Liver (tissue), 9 donors: ENCODE results near the gene C12orf76. TPM values are rescaled to one million over a fixed set of nuclear protein-coding genes. Genes with fewer than 3 reads are reported as not detected.

Experiments used
- DNase-seq: peaks from one replicate; pipeline ENCODE4 v3.0.0-alpha.2; 2017; ENCODE audit warnings: low spot score
- H3K27ac ChIP-seq, 2 donors: one replicate each; pipeline ENCODE4 v1.7.0; 2013; ENCODE audit warnings: inconsistent platforms in 2 of 2, low read length in 2 of 2, control low read depth in 1 of 2, low read depth in 1 of 2, mild to moderate bottlenecking in 1 of 2
- H3K27me3 ChIP-seq, 4 donors: one replicate each; pipeline versions ENCODE4 v1.6.1 to v1.7.0; 2013; ENCODE audit warnings: low read length in 3 of 4, inconsistent platforms in 1 of 4, mild to moderate bottlenecking in 1 of 4, moderate library complexity in 1 of 4; ENCODE audit not compliant: control insufficient read depth in 4 of 4, insufficient read depth in 4 of 4
- H3K36me3 ChIP-seq, 4 donors: one replicate each; pipeline versions ENCODE4 v1.6.1 to v1.7.0; 2013; ENCODE audit warnings: low read length in 3 of 4, mild to moderate bottlenecking in 3 of 4, low read depth in 1 of 4, moderate library complexity in 1 of 4; ENCODE audit not compliant: control insufficient read depth in 4 of 4, insufficient read depth in 3 of 4
- H3K4me1 ChIP-seq, 4 donors: one replicate each; pipeline versions ENCODE4 v1.6.1 to v1.7.0; 2013; ENCODE audit warnings: low read length in 3 of 4, mild to moderate bottlenecking in 3 of 4, moderate library complexity in 1 of 4; ENCODE audit not compliant: control insufficient read depth in 4 of 4, insufficient read depth in 4 of 4
- H3K4me3 ChIP-seq, 3 donors: one replicate each; pipeline versions ENCODE4 v1.6.1 to v1.7.0; 2013; ENCODE audit warnings: low read length in 3 of 3, control low read depth in 1 of 3, low read depth in 1 of 3, mild to moderate bottlenecking in 1 of 3
- H3K9ac ChIP-seq, 2 donors: one replicate each; pipeline ENCODE4 v1.7.0; 2013; ENCODE audit warnings: low read length in 2 of 2, mild to moderate bottlenecking in 2 of 2, moderate library complexity in 2 of 2, control low read depth in 1 of 2, low read depth in 1 of 2
- H3K9me3 ChIP-seq, 4 donors: one replicate each; pipeline versions ENCODE4 v1.6.1 to v1.7.0; 2013; ENCODE audit warnings: low read length in 3 of 4; ENCODE audit not compliant: control insufficient read depth in 4 of 4
- ATF3 ChIP-seq: IDR thresholded peaks from 2 replicates; pipeline ENCODE4 v1.6.1; 2016; ENCODE audit warnings: antibody characterized with exemption
- CTCF ChIP-seq: fragments of 150-350 bp; IDR thresholded peaks from 2 replicates; pipeline ENCODE4 v1.5.1; 2017; ENCODE audit warnings: improper control_type of control experiment, low read depth, low read length; ENCODE audit not compliant: missing input control
- EGR1 ChIP-seq, 2 donors: IDR thresholded peaks; 2 replicates each; pipeline ENCODE4 v1.6.1; 2016 to 2018; ENCODE audit warnings: antibody characterized with exemption in 2 of 2, low read depth in 2 of 2
- FOXA1 ChIP-seq: IDR thresholded peaks from 2 replicates; pipeline ENCODE4 v1.6.1; 2016; ENCODE audit warnings: antibody characterized with exemption
- FOXA2 ChIP-seq: IDR thresholded peaks from 2 replicates; pipeline ENCODE4 v1.6.1; 2016; ENCODE audit warnings: antibody characterized with exemption
- GABPA ChIP-seq, 2 donors: IDR thresholded peaks in 1 of 2; conservative IDR thresholded peaks in 1 of 2; 2 replicates each; pipeline ENCODE4 v1.6.1; 2016; ENCODE audit warnings: antibody characterized with exemption in 2 of 2, mild to moderate bottlenecking in 1 of 2, moderate library complexity in 1 of 2
- HNF4A ChIP-seq, 2 donors: conservative IDR thresholded peaks; 2 replicates each; pipeline ENCODE4 v1.6.1; 2016; ENCODE audit warnings: antibody characterized with exemption in 2 of 2, mild to moderate bottlenecking in 2 of 2
- HNF4G ChIP-seq: IDR thresholded peaks from 2 replicates; pipeline ENCODE4 v1.6.1; 2016; ENCODE audit warnings: antibody characterized with exemption
- JUND ChIP-seq, 2 donors: IDR thresholded peaks; 2 replicates each; pipeline ENCODE4 v1.6.1; 2016; ENCODE audit warnings: antibody characterized with exemption in 2 of 2
- MAX ChIP-seq: IDR thresholded peaks from 2 replicates; pipeline ENCODE4 v1.6.1; 2016; ENCODE audit warnings: antibody characterized with exemption
- NR2F2 ChIP-seq: IDR thresholded peaks from 2 replicates; pipeline ENCODE4 v1.6.1; 2016; ENCODE audit warnings: antibody characterized with exemption
- RAD21 ChIP-seq, 2 donors: IDR thresholded peaks; 2 replicates each; pipeline ENCODE4 v1.6.1; 2016; ENCODE audit warnings: antibody characterized with exemption in 2 of 2, mild to moderate bottlenecking in 2 of 2
- REST ChIP-seq: IDR thresholded peaks from 2 replicates; pipeline ENCODE4 v1.6.1; 2016; ENCODE audit warnings: antibody characterized with exemption, mild to moderate bottlenecking
- RXRA ChIP-seq, 2 donors: IDR thresholded peaks; 2 replicates each; pipeline ENCODE4 v1.6.1; 2017 to 2018; ENCODE audit warnings: antibody characterized with exemption in 2 of 2, mild to moderate bottlenecking in 1 of 2
- SP1 ChIP-seq: IDR thresholded peaks from 2 replicates; pipeline ENCODE4 v1.6.1; 2018; ENCODE audit warnings: antibody characterized with exemption, mild to moderate bottlenecking
- TAF1 ChIP-seq: conservative IDR thresholded peaks from 2 replicates; pipeline ENCODE4 v1.6.1; 2016; ENCODE audit warnings: antibody characterized with exemption, mild to moderate bottlenecking
- ZBTB33 ChIP-seq: IDR thresholded peaks from 2 replicates; pipeline ENCODE4 v1.6.1; 2016; ENCODE audit warnings: antibody characterized with exemption
- WGBS: extraction: QIAGEN DNeasy Blood & Tissue Kit; methylation state at CpG from one replicate; pipeline ENCODE4 v1.1.7; 2013; 5-methylcytosine and 5-hydroxymethylcytosine counted together
- polyA plus RNA-seq, 2 donors: library from polyadenylated mRNA; stranded (reverse) in 1 of 2; unstranded in 1 of 2; fragments of 200-250 nt in 1 of 2; fragments of >200 nt in 1 of 2; fragmentation: Nextera tagmentation in 1 of 2; extraction: Ambion mirVana in 1 of 2; gene quantifications; one replicate each; pipeline versions ENCODE4 v1.2.1 to v1.2.3, GENCODE V29; 2013 to 2015
- total RNA-seq, 2 donors: library from RNA; depleted of rRNA; stranded (reverse); fragments of >200 nt; gene quantifications; one replicate each; pipeline ENCODE4 v1.2.3, GENCODE V29; 2014
- donor health status: healthy.
- donor health status: healthy.
- donor health status: healthy.
- donor health status: healthy.
- donor health status: healthy.

Gene C12orf76
- total and polyA plus RNA-seq, 4 donors: 5.6 to 22.4 (median 6.1) TPM

GRCh38 chr12:110004598-110004997, 43.7 kb downstream of the C12orf76 start:
- Histone ChIP-seq H3K36me3 (peaks cover 0 to 4% (median 0%) of the 10 kb centered on the region in 4 donors), H3K4me3 (no peak overlapping the region), H3K27ac (no peak overlapping the region), H3K27me3 (no peaks in the 10 kb centered on the region), H3K9ac (no peak overlapping the region), H3K9me3 (no peaks in the 10 kb centered on the region), H3K4me1 (peaks cover 0 to 16% (median 10%) of the 10 kb centered on the region in 4 donors)
- 53% methylated on average over 4 of the region's 4 CpGs for WGBS
- no peak for DNase-seq
- TF ChIP-seq MAX: no peak
- TF ChIP-seq FOXA1: no peak
- no peak for TF ChIP-seq RXRA (IDR thresholded peaks at IDR 0.05)
- no peak for TF ChIP-seq GABPA (IDR thresholded peaks at IDR 0.05 in 1 of 2, conservative IDR thresholded peaks at IDR 0.05 in 1 of 2)
- no peak for TF ChIP-seq HNF4A (conservative IDR thresholded peaks at IDR 0.05)
- TF ChIP-seq RAD21 (IDR thresholded peaks at IDR 0.05): no peak
- no peak for TF ChIP-seq SP1
- TF ChIP-seq ATF3: no peak
- no peak for TF ChIP-seq NR2F2
- no peak for TF ChIP-seq EGR1 (IDR thresholded peaks at IDR 0.05; ENCODE audit: low read depth in 2 of 2)
- TF ChIP-seq TAF1: no peak
- no peak for TF ChIP-seq FOXA2
- TF ChIP-seq CTCF: no peak
- no peak for TF ChIP-seq ZBTB33

- H3K9me3 ChIP-seq: no peaks in the 10 kb centered on the region
- no peak overlapping the region for H3K4me3 ChIP-seq
- H3K4me1 ChIP-seq: peaks cover 0 to 20% (median 13%) of the 10 kb centered on the region in 4 donors
- TF ChIP-seq JUND (IDR thresholded peaks at IDR 0.05) (no peak), ZBTB33 (no peak), REST (no peak), ATF3 (no peak), CTCF (no peak), HNF4G (no peak), FOXA1 (no peak), HNF4A (conservative IDR thresholded peaks at IDR 0.05) (no peak), SP1 (no peak)
- WGBS: 88% methylated on average over 8 of the region's 8 CpGs
- H3K27me3 ChIP-seq: no peaks in the 10 kb centered on the region
- no peak overlapping the region for H3K27ac ChIP-seq
- no peak for DNase-seq
- peaks cover 0 to 4% (median 0%) of the 10 kb centered on the region in 4 donors for H3K36me3 ChIP-seq
- H3K9ac ChIP-seq: no peak overlapping the region
These were observed 45.4 kb downstream of the C12orf76 start for GRCh38 chr12:110002676-110003515.
